ENCODE results near the gene SLC16A8.

The SLC16A8 gene

GRCh38 chr22:38075961-38076360 is 8.0 kb downstream of the SLC16A8 start:
- no peak for DNase-seq (ENCODE audit: insufficient read length, low spot score)
- no peak for FAIRE-seq
- TF ChIP-seq POLR2A (IDR thresholded peaks at IDR 0.05; ENCODE audit: low read depth, low read length) = no peak

- no peak for TF ChIP-seq POLR2A (IDR thresholded peaks at IDR 0.05; ENCODE audit: low read depth, low read length)
- no peak for FAIRE-seq
- DNase-seq (ENCODE audit: insufficient read length, low spot score) = no peak
Measured at GRCh38 chr22:38075105-38075825, 8.7 kb downstream of the SLC16A8 start.

GRCh38 chr22:38074181-38075104 is 9.5 kb downstream of the SLC16A8 start:
- FAIRE-seq (no peak), DNase-seq (ENCODE audit: insufficient read length, low spot score) (no peak)
- no peak for TF ChIP-seq POLR2A (IDR thresholded peaks at IDR 0.05; ENCODE audit: low read depth, low read length)

DNA sequence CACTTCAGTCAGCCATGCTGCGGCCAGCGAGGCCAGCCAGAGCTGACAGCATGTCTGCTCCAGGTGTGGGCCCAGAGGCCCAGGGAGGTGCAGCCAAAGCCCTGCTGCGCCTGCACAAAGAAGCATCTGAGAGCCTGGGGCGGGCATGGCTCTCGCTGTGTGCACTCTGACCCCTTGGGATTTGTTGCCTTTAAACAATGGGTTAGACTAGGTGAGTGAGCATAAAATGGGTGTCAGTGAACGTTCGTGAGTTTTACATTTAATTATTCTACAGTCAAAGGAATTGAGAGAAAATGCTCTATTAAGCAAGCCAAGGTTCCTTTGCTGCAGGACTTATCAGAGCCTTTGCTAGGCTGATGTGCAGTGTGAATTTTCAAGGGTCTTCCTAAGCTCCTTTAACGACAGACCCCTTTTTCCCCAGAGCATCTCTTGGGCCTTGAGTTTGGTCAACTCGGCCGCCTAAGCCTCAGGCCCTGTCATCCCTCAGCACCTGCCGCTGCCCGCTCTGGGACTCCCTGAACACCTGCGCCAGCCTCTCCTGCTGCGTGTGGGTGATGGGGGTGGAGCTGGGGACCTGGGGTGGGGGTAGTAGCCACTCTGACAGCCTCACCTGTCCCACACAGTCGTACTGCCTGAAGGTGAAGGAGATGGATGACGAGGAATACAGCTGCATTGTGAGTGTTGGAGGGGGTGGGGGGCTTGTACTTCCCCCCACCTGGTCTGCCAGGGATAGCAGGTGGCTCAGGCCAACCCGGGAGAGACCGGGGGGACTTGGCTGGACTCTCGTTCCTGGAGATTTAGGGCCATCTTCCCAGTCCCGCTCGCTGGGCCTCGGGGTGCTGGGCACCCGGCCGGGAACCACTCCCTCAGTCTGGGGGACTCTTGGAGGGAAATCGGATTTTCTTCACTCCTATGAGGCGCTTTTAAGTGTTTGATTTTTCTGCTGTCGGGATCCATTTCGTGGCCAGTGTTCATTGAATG is 10.5 kb downstream of the SLC16A8 start:
- no peak for FAIRE-seq
- DNase-seq (ENCODE audit: insufficient read length, low spot score) = no peak
- TF ChIP-seq POLR2A (IDR thresholded peaks at IDR 0.05; ENCODE audit: low read depth, low read length) = no peak

- TF ChIP-seq POLR2A (IDR thresholded peaks at IDR 0.05; ENCODE audit: low read depth, low read length) = no peak
- DNase-seq (ENCODE audit: insufficient read length, low spot score) (no peak), FAIRE-seq (no peak)
Measured at GRCh38 chr22:38072322-38073149, 11.4 kb downstream of the SLC16A8 start.

DNA sequence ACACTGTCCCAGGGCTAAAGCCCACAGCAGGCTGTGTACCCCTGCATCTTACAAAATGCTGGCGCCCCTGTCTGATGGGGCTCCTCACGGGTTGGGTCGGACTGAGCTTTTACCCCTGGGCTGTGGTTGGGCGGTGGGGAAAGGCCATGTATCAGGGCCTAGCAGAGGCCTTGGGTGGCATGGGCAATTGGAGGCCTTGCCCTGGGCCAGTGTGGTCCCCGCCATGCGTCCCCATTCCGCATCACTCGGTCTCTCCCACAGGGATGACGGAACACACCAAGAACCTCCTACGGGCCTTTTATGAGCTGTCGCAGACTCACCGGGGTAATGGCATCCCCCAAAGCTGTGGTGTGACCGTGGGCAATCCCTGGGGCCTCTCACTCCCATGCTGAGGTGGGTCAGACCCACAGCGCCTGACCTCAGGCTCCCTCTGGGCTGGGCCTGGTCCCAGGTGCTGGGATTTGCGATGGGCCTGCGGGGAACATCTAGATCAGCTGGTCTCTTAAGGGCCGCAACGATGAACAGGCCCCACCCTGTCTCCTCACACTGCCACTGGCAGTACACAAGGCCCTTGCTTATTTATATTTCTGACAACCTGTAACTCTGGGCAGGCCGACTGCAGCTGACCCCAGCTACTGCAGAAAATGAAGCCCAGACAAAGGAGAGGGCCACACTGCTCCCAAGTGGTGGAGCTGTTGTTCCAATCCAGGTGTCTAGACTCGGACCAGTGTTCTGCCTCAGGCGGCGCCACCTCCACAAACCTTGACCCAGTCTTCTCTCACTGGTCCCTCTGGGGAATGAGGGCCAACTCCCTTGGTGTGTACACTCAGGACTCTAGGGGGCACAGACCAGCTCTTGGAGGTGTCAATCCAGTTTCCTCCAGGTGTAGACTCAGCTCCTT is 12.3 kb downstream of the SLC16A8 start:
- TF ChIP-seq POLR2A (IDR thresholded peaks at IDR 0.05; ENCODE audit: low read depth, low read length) = no peak
- no peak for FAIRE-seq
- DNase-seq (ENCODE audit: insufficient read length, low spot score) = no peak

- FAIRE-seq = no peak
- no peak for DNase-seq (ENCODE audit: insufficient read length, low spot score)
- no peak for TF ChIP-seq POLR2A (IDR thresholded peaks at IDR 0.05; ENCODE audit: low read depth, low read length)
Measured at GRCh38 chr22:38070250-38070921, 13.6 kb downstream of the SLC16A8 start.

GRCh38 chr22:38069372-38070249 is 14.4 kb downstream of the SLC16A8 start:
- FAIRE-seq (no peak), DNase-seq (ENCODE audit: insufficient read length, low spot score) (no peak)
- TF ChIP-seq POLR2A (IDR thresholded peaks at IDR 0.05; ENCODE audit: low read depth, low read length) = no peak

GRCh38 chr22:38068641-38069371 is 15.2 kb downstream of the SLC16A8 start:
- DNase-seq (ENCODE audit: insufficient read length, low spot score) (no peak), FAIRE-seq (no peak)
- TF ChIP-seq POLR2A (IDR thresholded peaks at IDR 0.05; ENCODE audit: low read depth, low read length) = no peak

- FAIRE-seq (no peak), DNase-seq (ENCODE audit: insufficient read length, low spot score) (no peak)
- no peak for TF ChIP-seq POLR2A (IDR thresholded peaks at IDR 0.05; ENCODE audit: low read depth, low read length)
Measured at GRCh38 chr22:38067761-38068360, 16.1 kb downstream of the SLC16A8 start.

All from H54 (cell line).